NCI-H2196 treated with DMSO at 0.1 percent for 48 hours (cell line): ENCODE data around the gene CLK3.
"Not testable (repeated sequence)": the region's sequence is repeated elsewhere in the genome, so short reads cannot be mapped to it uniquely, and the experiment has no call there.

ENCODE experiments used
- DNase-seq: peaks from one replicate; lab custom pipeline; 2025; ENCODE audit not compliant: unreplicated experiment; lab: John Stamatoyannopoulos, UW

CLK3 gene

GRCh38 chr15:74615508-74616365, at the start of gene CLK3:
Gene CLK3 (plus strand): TSS chr15:74615836. CDS start chr15:74619197, 3,361 bp downstream.
- peak; percentile 75 for DNase-seq

DNA sequence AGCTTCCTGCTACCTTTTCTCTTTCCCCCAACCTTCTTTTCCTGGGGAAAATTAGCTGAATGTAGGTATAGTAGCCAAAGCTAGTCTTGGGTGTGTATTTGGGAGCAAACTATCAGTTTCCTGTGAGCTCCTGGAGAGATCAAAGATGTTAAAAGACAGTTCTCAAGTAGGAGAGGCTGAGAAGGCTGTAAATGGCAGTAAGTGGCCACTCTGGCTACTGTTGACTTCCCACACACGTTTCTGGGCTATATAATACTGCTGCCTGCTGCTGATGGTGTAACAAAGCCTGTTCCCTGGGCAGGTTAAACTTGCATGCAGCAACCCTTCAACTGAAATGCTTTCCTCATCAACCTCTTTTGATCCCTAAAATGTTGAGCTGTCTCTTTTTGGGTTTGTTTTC, 47.0 kb upstream of the CLK3 start:
- no peak for DNase-seq

GRCh38 chr15:74569731-74570070, 45.9 kb upstream of the CLK3 start:
- no peak for DNase-seq

- no peak for DNase-seq
Observed at GRCh38 chr15:74571191-74571590, 44.4 kb upstream of the CLK3 start.

- DNase-seq: no peak
Observed at GRCh38 chr15:74573987-74574386, 41.6 kb upstream of the CLK3 start.

GRCh38 chr15:74578496-74578994, 37.1 kb upstream of the CLK3 start:
- DNase-seq: no peak

DNA sequence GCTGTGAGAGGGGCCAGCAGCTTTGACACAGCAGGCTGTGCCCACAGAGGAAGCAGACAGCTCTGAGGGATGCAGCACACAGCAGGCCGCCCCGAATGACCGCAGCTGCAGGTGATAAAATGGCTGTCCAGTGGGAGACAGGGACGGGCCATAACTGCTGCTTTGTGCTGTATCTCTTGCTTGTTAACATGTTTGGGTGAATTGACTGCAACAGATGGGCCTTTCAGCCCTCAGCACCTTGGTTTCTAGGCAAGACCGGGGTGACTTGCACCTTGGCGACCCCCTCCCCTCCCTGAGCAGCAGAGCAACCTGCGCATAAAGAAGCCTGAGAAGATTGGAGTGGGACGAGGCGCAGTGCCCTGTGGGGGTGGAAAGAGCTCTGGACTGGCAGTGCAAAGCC, 36.6 kb upstream of the CLK3 start:
- DNase-seq: no peak

DNA sequence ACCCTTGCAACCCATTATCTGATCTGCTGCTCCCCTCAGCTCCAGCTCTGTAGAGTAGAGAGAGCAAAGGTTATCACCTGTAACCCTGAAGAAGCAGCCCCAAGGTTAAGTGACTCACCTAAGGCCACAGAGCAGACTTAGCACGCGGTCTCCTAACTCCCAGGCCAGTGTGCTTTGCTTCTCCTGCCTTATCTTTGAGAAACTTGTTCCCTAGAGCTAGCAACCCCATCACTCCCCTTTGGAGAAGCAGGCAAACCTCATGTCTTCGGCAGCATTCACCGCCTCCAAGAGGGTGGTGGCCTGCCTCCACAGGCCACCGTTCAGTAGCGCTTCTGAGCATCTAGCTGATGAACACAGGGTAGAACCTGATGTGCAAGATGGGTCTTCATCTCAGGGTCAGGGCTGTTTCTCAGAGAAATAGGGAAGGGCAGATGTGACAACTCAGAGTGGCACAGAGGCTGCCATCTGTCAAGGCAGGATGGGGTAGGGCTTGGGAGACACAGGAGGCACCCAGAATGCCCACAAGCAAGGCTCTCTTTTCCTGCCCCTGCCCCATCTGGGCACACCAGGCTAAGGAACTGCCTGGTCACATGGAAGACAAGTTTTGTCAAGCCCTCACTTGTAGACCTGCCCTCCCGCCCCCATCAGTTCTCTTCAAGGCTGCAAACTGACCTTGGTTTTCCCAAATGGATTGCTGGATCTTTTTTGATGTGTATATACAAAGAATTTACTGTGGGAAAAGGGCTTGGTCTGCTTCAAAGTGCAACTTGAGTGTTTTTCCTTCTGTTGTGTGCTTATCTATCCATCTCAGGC, 34.9 kb upstream of the CLK3 start:
- DNase-seq: no peak

DNA sequence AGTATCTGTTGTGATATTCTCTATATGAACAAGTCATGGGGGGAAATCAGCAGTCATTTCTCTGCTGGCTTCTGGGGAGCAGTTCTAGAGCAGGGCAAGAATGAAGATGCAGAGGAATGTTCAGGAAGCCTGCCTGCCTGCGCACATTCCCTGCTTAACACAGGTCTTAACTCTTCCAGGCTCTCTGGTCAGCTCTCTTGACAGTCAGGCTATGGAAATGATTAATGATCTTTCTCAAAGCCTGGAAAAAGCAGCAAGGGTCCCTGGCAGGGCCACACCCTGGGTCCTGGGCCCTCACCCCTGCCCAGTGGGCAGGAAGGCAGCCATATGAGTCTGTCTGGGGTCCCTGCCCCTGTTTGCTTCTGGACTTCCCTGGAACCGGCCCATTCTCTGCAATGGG, 31.4 kb upstream of the CLK3 start:
- DNase-seq: no peak

DNA sequence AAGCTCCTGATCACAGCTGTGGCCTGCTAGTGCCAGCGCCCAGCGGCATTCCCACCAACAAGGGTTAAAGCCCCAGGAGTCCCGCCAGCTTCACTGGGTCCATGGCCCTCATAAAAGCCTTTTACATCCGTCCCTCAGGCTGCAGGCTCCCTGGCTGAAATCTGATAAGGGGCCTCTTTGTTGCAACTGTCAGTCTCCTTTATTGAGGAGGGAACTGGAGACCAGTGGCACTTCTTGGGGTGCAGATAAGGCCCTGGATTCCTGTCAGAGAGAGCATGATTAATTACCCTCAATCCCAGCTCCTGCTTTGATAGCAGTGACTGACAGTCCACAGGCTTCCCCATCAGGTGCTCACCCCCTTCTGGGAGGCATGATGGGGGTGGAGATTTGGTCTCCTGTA, 30.9 kb upstream of the CLK3 start:
- DNase-seq: no peak

- no peak for DNase-seq
Observed at GRCh38 chr15:74585191-74585590, 30.4 kb upstream of the CLK3 start.

DNA sequence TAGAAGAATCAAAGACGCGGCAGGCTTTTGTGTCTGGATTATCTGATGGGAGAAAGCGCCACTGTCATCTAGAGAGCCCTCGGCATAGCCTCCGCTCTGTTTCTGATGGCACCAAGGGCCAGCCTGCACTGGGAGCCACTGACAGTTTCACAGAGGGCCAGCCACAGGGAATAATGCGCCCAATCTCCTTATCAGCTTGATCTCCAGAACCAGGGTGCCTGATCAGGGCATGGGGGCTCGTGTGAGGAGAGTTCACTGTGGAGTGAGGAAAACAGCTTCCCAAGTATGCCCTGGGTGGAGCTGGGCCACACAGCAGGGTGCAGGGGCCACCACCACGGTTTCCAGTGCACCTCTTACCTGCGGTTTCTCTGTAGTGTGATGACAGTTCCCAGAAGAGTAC, 29.8 kb upstream of the CLK3 start:
- DNase-seq: no peak

GRCh38 chr15:74589826-74590225, 25.8 kb upstream of the CLK3 start:
- no peak for DNase-seq

DNA sequence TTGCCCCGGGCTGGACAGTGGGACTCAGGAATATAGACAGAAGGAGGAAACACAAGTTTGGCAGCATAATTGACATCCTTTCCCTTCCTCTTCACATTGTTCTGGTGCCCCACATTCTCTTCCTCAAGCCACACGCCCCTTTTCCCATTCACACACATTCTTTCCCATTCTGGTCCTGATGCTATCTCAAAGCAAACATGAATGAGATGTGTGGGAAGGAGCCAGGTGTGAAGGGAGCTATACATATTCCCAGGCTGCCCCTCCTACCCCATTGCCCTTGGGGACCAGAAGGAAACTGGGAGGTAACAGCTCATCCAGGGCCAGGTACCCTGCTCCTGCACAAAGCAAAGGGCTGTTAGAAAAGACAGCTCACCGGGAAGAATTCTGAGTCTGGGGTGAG, 23.4 kb upstream of the CLK3 start:
- DNase-seq: no peak

DNA sequence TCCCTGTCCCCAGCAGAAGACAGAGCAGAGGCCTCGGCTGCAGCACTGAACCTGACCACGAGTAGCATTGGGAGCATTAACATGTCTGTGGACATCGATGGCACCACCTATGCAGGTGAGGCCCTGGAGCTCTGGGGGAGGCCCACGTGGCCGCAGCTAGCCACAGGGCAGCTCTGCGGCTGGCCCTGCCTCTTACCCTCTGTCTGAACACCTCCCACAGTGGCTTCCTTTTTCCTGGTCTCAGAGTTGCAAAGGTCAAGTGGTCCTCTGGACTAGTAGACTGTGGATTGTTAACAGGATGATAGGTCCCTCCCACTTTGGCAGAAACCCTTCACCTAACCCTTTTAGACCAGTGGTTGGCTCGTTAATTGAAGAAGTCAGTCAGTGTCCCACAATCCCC, 22.5 kb upstream of the CLK3 start:
- peak; percentile 78 for DNase-seq

- no peak for DNase-seq
Observed at GRCh38 chr15:74594455-74594854, 21.2 kb upstream of the CLK3 start.

- DNase-seq: no peak
Observed at GRCh38 chr15:74595271-74595670, 20.4 kb upstream of the CLK3 start.

DNA sequence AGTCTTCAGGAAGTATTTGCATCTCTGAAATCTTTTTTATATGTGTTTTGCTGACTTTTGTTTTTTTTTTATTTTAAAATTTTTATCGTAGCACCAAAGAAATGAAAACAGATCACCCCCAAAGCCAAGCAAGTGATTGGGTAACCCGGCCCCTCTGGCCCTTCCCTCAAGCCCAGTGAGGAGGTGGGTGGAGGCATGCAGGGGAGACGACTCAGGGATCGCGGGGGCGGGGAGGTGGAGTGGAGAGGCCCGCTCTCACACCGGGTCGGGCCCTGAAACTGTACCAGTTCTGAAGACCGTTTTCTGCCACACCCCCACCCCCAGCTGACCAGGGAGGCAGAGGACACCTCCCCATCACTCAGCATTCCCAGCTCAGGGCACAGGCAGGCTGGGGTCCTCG, 18.9 kb upstream of the CLK3 start:
- DNase-seq: not testable (repeated sequence)

GRCh38 chr15:74597146-74597705, 18.4 kb upstream of the CLK3 start:
- not testable (repeated sequence) for DNase-seq

GRCh38 chr15:74598126-74598842, 17.4 kb upstream of the CLK3 start:
- DNase-seq: peak; percentile 56

DNA sequence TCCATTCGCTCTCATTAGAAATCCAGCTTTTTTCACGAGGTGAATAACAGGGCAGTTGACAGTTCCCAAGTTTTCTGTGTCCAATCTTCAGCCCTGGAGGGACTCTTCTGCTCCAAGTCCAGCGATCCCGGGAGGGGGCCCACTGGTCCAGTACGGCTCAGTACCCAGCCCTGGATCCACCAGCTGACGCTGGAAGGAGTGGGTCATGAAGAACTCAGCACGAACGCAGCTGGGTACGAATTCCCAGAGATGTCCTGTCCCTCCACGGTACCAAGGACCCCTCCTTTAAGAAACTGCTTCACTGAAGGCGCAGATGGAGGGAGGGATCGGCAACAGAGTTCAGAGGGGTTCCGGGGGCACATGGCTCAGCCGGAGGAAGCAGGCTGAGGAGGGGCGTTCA, 16.5 kb upstream of the CLK3 start:
- no peak for DNase-seq
